Hematopoietic multipotent progenitor cell (in vitro differentiated cells): Measurements from ENCODE around the gene VSNL1. TPM values are rescaled to one million over a fixed set of nuclear protein-coding genes. Genes with fewer than 3 reads are reported as not detected.
"Not testable (repeated sequence)": the region's sequence is repeated elsewhere in the genome, so short reads cannot be mapped to it uniquely, and the experiment has no call there.

Source experiments
- DNase-seq, 3 donors: peaks; one replicate each; pipeline ENCODE4 v3.0.0-alpha.2; 2011 to 2015; ENCODE audit warnings: low read depth in 2 of 3, low spot score in 2 of 3
- total RNA-seq: library from RNA; depleted of rRNA; stranded (reverse); fragments of >200 nt; gene quantifications from one replicate; pipeline ENCODE4 v1.2.3, GENCODE V29; 2012

Gene VSNL1
- total RNA-seq, 1 donor, result not detected

GRCh38 chr2:17541531-17541950 lies 1.0 kb downstream of the VSNL1 start:
- DNase-seq, result no peak

GRCh38 chr2:17542471-17542870 lies 2.0 kb downstream of the VSNL1 start:
- DNase-seq, result no peak

GRCh38 chr2:17543131-17543660 lies 2.7 kb downstream of the VSNL1 start:
- DNase-seq, result no peak

- DNase-seq, result no peak
These were observed 3.4 kb downstream of the VSNL1 start for GRCh38 chr2:17543848-17544247.

GRCh38 chr2:17544256-17544655 lies 3.8 kb downstream of the VSNL1 start:
- no peak for DNase-seq

GRCh38 chr2:17545680-17546613 lies 5.5 kb downstream of the VSNL1 start:
- no peak for DNase-seq

- no peak for DNase-seq
These were observed 6.7 kb downstream of the VSNL1 start for GRCh38 chr2:17547237-17547636.

- DNase-seq, result no peak
These were observed 7.2 kb downstream of the VSNL1 start for GRCh38 chr2:17547737-17548136.

GRCh38 chr2:17550907-17551306 lies 10.4 kb downstream of the VSNL1 start:
- no peak for DNase-seq

GRCh38 chr2:17555150-17555549 lies 14.7 kb downstream of the VSNL1 start:
- no peak for DNase-seq

GRCh38 chr2:17557596-17557995 lies 17.1 kb downstream of the VSNL1 start:
- no peak for DNase-seq

- DNase-seq, result no peak
These were observed 17.6 kb downstream of the VSNL1 start for GRCh38 chr2:17558053-17558452.

- DNase-seq, result no peak
These were observed 18.4 kb downstream of the VSNL1 start for GRCh38 chr2:17558878-17559277.

- not testable (repeated sequence) for DNase-seq
These were observed 25.2 kb downstream of the VSNL1 start for GRCh38 chr2:17565726-17566125.

GRCh38 chr2:17571681-17572080 lies 31.2 kb downstream of the VSNL1 start:
- no peak for DNase-seq

- no peak for DNase-seq
These were observed 32.7 kb downstream of the VSNL1 start for GRCh38 chr2:17573085-17573803.

GRCh38 chr2:17573804-17574175 lies 33.3 kb downstream of the VSNL1 start:
- DNase-seq, result no peak

- DNase-seq, result no peak
These were observed 34.0 kb downstream of the VSNL1 start for GRCh38 chr2:17574406-17575073.

- no peak for DNase-seq
These were observed 36.3 kb downstream of the VSNL1 start for GRCh38 chr2:17576802-17577201.

GRCh38 chr2:17578466-17578928 lies 38.0 kb downstream of the VSNL1 start:
- DNase-seq, result no peak
